Measurements from ENCODE around the gene TRAPPC12. TPM values are rescaled to one million over a fixed set of nuclear protein-coding genes. Genes with fewer than 3 reads are reported as not detected.
A peak's percentile ranks its signal among the peaks of the same experiment; 100 is the strongest.
"Not testable (repeated sequence)": the region's sequence is repeated elsewhere in the genome, so short reads cannot be mapped to it uniquely, and the experiment has no call there.

Gene TRAPPC12
- polyA plus RNA-seq, 10 donors, result 51.0 to 88.1 (median 61.9) TPM

DNA sequence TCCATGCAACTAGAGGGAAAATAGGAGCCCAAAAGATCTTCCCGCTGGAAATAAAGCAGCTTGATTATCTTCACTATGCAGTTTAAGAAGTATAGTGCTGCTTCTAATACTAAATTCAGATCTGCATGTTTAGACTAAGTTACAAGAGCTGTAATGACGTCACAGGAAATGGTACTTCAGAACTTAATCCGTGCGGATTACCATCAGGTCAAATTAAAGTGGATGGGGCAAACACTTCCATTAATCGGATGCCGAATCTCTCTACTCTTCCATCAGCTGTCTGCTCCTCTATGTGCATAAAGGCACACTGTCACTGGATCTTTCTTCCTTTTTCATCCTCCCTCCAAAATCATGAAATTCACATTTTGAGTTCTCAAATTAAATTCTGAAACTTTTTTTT is 52.6 kb downstream of the TRAPPC12 start:
- no peak for DNase-seq

DNA sequence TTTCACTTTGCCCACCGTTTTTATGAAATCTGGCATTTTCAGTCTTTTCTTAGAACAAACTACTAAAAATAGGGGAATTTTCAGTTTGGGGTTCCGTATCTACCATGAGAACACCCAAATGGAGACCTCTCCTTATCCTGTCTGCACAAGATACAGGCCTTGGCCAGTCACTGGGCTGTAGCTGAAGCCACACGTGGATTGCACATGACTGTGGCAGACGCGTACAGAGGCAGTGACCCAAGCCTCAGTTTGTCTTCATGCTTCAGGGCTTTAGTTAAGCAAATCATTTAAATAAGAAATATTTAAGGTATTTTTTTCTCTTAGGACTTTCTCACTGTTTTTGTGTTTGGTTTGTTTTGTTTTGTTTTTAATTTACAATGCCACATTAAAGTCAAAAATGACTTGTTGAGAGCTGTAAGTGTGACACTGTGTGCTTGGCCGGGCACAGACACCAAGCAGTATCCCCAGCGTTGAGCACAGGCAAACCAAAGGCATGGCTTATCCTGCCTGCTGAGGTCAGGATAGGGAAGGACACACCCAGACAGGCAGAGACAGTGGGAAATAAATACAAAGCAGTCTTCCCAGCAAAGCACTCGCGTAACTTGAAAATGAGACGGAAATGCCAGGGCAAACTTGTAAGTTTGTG is 53.3 kb downstream of the TRAPPC12 start:
- no peak for DNase-seq

DNA sequence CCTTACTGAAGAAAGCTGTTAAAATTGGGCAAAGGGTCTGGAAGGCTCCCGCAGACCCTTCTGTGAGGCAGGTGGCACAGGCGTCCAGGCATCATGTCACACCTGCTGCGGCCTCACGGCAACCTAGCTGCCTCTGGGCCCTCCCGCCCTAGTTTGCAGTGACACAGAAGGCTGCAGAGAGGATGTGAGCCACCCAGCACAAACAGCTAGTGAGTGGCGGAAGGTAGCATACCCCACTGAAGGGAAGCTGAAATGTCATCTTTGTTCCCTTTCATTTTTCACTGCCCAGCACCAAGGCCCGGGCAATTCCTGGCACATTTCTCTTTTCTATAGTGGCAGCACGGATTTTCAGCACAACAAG is 53.8 kb downstream of the TRAPPC12 start:
- no peak for DNase-seq

GRCh38 chr2:3433776-3434400 is 54.4 kb downstream of the TRAPPC12 start:
- no peak for DNase-seq

DNA sequence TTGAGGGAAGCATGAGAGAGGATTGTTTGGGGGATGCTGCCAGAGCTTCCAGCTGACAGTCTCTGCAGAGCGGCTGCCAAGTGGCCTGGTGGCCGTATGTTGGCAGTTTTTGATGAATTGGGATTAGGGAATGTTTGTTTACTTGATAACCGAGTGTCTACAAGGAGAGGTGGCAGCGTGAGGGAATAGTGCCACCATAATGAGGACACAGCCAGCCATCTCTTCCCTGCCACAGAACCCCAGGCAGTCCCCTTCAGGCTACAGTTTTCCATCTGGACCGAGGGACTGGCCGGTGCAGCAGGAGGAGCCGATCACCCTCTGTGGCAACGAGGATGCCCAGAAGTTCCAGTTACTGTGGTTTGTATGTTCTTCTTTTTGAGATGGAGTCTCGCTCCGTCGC is 55.2 kb downstream of the TRAPPC12 start:
- no peak for DNase-seq

GRCh38 chr2:3435445-3435844 is 56.0 kb downstream of the TRAPPC12 start:
- no peak for DNase-seq

DNA sequence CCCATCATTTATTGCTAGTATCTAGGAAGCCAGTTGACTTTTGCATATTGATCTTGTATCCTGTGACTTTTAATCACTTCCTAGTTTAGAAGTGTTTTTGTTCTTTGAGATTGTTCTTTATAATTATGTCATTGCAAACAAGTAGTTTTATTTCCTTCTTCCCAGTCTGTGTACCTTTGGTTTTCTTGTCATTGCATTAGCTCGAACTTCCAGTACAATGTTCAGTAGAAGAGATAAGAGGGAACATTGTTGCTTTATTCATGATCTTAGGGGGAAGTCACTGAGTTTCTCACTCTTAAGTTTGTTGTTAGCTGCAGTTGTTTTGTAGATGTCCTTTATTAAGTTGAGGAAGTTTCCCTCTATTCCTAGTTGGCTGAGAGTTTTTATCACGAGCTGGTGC is 61.0 kb downstream of the TRAPPC12 start:
- DNase-seq, result no peak

DNA sequence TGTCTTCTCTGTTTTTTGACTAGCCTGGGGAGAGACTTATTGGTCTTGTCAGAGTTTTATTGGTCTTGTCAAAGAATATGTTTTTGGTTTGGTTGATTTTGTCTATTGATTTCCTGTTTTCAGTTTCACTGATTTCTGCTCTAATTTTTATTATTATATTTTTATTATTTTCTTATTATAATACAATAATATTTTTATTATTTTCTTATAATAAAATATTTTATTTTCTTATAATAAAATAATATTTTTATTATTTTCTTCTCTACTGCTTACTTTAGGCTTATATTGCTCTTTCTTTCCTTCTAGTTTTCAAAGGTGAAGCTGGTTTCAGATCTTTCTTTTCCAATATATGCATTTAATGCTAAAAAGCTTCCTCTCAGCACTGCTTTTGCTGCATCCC is 62.0 kb downstream of the TRAPPC12 start:
- no peak for DNase-seq

DNA sequence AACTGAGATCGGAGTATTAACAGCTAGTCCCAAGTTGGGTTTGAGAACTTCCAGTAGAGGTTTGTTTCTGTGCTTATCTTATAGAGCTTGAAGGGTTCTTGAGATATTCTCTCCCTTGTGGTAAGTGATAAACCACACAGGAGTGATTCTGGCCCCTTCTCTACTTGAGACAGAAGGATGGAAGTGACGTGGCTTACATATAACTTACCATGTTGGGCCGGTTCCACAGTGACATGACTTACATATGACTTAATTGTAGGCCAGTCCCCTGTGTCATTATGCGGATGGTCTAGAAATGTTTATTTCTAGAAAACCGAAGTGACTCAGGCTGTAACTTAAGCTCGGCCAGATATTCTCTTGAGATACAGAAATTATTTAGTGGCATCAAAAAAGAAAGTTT is 62.7 kb downstream of the TRAPPC12 start:
- no peak for DNase-seq

- no peak for DNase-seq
Measured at GRCh38 chr2:3443083-3443482, 63.6 kb downstream of the TRAPPC12 start.

DNA sequence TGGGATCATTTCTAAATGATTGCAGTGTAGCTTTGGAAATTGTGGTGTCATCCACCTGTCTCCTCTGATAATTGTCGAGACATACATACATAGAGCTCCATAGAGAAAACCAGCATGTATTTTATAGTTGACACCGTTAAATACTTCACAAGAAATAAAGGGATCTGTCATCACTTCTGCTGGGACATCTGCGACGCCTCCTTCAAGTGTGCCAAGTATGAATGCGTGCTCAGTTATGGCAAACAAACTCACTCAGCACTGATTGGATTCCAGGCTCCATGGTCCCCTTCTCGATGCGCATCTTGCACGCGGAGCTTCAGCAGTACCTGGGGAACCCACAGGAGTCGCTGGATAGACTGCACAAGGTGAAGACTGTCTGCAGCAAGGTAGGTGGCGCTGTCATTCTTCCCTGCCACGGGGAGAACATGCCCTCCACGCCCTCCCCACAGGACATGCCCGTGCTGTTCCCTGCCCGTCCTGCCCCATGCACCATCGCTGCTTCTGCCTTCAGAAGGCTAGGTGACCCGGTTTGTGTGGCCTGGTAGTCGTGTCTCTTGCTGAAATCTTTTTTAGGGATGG is 64.1 kb downstream of the TRAPPC12 start:
- DNase-seq, result no peak

GRCh38 chr2:3445891-3446290 is 66.4 kb downstream of the TRAPPC12 start:
- no peak for DNase-seq

- DNase-seq, result no peak
Measured at GRCh38 chr2:3446381-3446780, 66.9 kb downstream of the TRAPPC12 start.

DNA sequence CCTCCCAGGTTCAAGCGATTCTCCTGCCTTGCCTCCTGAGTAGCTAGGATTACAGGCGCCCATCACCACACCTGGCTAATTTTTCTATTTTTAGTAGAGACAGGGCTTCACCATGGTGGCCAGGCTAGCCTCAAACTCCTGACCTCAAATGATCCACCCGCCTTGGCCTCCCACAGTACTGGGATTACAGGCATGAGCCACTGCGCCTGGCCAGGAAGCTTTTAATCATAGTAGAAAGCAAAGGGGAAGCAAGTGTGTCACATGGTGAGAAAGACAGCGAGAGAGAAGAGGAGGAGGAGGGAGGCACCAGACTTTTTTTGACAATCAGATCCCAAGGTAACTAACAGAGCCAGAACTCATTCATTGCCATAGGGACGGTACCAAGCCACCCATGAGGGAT is 67.7 kb downstream of the TRAPPC12 start:
- DNase-seq, result not testable (repeated sequence)

GRCh38 chr2:3447789-3448317 is 68.4 kb downstream of the TRAPPC12 start:
- DNase-seq, result no peak

DNA sequence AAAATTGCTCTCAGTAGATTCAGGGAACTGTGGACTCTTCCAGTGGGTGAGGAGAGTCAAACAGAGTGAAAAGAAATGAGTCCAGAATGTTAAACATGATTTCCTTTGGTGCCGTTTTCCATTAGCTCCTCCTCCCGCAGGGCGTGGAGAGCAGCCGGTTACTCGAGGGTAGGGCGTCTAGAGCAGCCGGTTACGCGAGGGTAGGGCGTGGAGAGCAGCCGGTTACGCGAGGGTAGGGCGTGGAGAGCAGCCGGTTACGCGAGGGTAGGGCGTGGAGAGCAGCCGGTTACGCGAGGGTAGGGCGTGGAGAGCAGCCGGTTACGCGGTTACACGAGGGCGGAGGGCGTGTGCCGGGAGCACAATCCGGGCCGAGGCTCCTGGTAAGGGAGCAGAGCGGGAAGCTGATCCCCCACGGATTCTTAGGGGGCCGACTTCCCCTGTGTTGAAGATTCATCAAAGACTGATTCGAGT is 69.0 kb downstream of the TRAPPC12 start:
- peak in 2 of 3 donors; percentile 52 to 84 for DNase-seq

DNA sequence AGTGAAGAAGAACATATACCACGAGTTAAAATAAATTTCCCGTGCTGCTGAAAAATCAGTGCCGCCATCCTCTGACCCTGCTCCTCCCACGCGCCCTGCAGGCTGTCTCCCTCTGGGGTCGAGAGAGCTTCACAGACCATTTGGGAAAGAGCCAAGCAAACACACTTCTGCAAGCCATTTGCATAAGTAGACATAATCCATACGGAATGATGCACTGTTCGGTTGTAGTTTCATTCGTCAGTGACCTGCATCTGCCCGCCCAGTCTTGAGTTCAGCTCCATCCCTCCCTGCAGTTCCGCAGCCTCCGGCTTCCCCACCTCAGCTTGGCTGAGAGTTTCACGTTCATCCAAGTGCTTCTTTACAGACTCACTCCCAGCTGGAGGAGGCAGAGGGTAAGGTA is 69.6 kb downstream of the TRAPPC12 start:
- DNase-seq, result peak in 2 of 3 donors; percentile 31 to 66

GRCh38 chr2:3449936-3450335 is 70.4 kb downstream of the TRAPPC12 start:
- DNase-seq, result no peak

DNA sequence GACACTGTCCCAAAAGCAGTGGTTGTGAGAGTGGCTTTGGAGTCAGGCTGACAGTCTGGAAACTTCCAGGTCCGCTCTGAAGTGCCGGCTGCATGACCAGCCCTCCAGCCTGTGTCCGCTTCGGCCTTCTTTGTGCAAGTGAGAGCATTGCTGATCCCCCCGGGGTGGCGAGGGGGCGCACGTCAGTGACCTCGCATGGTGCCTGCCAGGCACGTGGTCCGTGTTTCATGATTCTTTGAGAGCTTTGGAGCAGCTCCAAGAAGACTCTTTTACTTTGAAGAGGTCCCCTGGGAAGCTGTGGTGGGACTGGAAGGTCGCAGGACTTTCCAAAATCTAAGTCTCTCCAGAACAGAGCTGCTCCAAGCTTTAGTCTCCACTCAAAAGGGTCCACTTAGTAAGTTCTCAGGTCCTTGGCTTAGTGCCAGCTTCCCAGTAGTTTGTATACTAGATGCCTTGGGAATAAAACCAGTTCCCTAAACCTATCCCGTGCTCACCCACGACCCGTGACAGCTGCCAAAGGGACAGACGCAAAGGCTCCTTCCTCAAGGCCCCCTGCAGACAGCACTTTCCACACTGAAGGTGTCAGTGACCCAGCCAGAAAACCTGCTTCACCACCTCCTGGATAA is 71.0 kb downstream of the TRAPPC12 start:
- DNase-seq, result no peak

- DNase-seq, result no peak
Measured at GRCh38 chr2:3451169-3451568, 71.7 kb downstream of the TRAPPC12 start.

- DNase-seq, result no peak
Measured at GRCh38 chr2:3451926-3452671, 72.6 kb downstream of the TRAPPC12 start.

All from muscle of back (tissue), 11 donors.